CD4-positive, alpha-beta T cell treated with Interleukin-15 for 1 hour (primary cell): ENCODE measurements around the gene CLEC2D.
"Not testable (repeated sequence)": the region's sequence is repeated elsewhere in the genome, so short reads cannot be mapped to it uniquely, and the experiment has no call there.

ENCODE experiments used
- DNase-seq: peaks from one replicate; pipeline ENCODE4 v3.0.0-alpha.2; 2020

The CLEC2D gene

GRCh38 chr12:9701380-9702154 is 32.1 kb downstream of the CLEC2D start:
- no peak for DNase-seq

GRCh38 chr12:9702255-9702654 is 32.7 kb downstream of the CLEC2D start:
- DNase-seq, result peak; percentile 52

DNA sequence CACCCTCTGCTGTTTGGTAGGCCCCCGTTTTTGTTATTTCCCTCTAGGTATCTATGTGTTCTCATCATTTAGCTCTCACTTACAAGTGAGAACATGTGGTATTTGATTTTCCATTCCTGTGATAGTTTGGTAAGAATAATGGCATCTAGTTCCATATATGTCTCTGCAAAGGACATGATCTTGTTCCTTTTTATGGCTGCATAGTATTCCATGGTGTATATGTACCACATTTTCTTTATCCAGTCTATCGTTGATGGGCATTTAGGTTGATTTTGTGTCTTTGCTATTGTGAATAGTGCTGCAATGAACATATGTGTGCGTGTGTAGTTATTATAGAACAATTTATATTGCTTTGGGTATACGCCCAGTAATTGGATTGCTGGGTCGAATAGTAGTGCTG is 35.0 kb downstream of the CLEC2D start:
- not testable (repeated sequence) for DNase-seq

DNA sequence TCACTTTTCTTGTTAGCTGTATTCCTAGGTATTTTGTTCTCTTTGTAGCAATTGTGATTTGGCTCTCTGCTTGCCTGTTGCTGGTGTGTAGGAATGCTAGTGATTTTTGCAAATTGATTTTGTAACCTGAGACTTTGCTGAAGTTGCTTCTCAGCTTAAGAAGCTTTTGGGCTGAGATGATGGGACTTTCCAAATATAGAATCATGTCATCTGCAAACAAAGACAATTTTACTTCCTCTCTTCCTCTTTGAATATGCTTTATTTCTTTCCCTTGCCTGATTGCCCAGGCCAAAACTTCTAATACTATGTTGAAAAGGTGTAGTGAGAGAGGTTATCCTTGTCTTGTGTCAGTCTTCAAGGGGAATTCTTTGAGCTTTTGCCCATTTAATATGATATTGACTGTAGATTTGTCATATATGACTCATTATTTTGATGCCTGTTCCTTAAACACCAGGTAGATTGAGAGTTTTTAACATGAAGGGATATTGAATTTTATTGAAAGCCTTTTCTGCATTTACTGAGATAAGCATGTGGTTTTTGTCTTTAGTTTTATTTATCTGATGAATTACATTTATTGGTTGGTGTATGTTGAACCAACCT is 36.7 kb downstream of the CLEC2D start:
- no peak for DNase-seq

GRCh38 chr12:9707356-9707755 is 37.8 kb downstream of the CLEC2D start:
- DNase-seq, result no peak

DNA sequence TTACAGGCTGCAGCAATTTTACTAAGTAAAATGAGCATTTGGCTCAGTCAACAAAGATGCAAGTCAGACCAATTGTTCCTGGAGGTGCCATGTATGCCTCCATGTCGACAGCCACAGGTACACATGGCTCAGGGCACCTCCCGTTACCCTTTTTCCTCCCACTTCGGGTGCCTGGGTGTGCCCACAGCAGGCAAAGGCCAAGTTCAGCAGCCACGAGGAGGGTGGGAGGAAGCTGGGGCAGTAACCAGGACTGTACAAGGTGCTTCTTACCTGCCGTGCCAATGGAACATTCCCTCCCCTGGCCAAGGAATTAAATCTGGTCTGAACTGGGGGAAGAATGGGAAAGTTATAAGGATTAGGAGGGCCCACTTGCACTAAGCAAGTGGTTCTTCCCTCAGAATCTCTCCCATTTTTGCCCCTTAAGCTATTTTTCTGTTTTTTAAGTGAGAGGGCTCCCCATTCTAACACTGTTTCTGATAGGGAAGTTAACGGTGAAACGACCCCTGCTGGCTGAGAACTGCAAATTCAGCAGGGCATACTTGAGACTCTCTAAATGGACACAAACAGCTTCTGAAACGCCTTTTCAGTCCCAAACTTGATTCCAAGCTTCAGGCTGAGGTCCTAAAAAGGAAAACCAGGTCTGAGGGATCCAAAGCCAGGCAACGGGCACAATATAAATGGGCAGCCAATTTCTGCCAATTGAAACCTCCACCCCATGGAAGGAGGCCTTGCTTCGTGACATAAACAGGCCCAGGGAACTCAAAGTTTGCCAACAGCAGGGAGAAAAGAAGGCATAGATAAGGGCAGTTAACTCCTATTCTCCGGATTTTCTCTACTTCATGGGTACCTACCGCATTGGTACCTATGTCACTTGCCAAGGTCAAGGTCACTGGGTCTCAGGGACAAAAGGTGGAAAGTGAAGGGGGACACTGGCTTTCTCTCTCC is 38.6 kb downstream of the CLEC2D start:
- DNase-seq, result peak; percentile 76

DNA sequence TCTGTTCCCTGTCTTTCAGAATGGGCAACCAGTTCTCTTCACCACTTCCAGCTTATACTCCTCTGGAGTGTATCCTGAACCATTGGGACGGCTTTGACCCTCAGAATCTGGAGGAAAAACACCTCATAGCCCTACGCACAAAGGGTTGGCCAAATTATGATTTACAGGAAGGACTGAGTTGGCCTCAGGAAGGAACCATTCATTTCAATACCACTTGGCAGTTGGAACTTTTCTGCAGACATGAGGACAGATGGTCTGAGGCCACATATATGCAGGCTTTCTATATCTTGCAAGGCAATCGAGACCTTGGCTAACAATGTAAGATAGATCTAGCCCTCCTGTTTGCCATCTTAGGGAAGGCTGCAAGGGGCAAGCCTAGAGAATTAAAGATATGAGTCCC is 39.3 kb downstream of the CLEC2D start:
- DNase-seq, result no peak

- no peak for DNase-seq
Measured at GRCh38 chr12:9710584-9711375, 41.3 kb downstream of the CLEC2D start.

GRCh38 chr12:9711664-9712063 is 42.2 kb downstream of the CLEC2D start:
- DNase-seq, result no peak

GRCh38 chr12:9713032-9713558 is 43.6 kb downstream of the CLEC2D start:
- DNase-seq, result not testable (repeated sequence)

- DNase-seq, result no peak
Measured at GRCh38 chr12:9717070-9717925, 47.8 kb downstream of the CLEC2D start.

DNA sequence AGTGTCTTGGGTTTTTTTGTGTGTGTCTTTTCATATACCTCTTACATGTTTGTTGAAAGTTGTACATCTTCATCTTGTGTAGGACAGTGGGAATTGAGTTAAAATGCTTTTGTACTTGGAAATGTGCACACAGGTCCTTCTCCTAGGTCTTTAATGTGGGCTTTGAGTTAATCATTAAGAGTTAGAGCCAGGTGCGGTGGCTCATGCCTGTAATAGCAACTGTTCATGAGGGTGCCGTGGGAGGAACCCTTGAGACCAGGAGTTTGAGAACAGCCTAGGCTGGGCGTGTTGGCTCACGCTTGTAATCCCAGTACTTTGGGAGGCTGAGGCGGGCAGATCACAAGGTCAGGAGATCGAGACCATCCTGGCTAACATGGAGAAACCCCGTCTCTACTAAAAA is 49.5 kb downstream of the CLEC2D start:
- DNase-seq, result no peak

GRCh38 chr12:9719790-9720189 is 50.3 kb downstream of the CLEC2D start:
- DNase-seq, result no peak

GRCh38 chr12:9721394-9722092 is 52.0 kb downstream of the CLEC2D start:
- peak; percentile 36 for DNase-seq

DNA sequence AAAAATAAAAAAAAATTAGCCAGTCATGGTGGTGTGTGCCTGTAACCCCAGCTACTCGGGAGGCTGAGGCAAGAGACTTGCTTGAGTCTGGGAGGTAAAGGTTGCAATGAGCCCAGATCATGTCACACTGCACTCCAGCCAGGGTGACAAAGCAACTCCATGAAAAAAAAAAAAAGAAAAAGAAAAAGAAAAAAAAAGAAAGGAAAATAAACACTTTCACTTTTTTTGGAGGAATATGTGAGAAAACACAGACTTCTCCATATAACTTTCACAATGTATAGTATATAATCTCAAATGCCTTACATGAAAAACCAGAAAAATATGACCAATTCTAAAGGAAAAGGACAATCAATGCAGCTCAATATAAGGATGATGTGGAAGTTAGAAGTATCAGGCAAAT is 54.5 kb downstream of the CLEC2D start:
- DNase-seq, result no peak

- DNase-seq, result no peak
Measured at GRCh38 chr12:9725213-9725870, 55.8 kb downstream of the CLEC2D start.

- DNase-seq, result no peak
Measured at GRCh38 chr12:9727813-9728212, 58.3 kb downstream of the CLEC2D start.

GRCh38 chr12:9729082-9729481 is 59.6 kb downstream of the CLEC2D start:
- DNase-seq, result no peak

DNA sequence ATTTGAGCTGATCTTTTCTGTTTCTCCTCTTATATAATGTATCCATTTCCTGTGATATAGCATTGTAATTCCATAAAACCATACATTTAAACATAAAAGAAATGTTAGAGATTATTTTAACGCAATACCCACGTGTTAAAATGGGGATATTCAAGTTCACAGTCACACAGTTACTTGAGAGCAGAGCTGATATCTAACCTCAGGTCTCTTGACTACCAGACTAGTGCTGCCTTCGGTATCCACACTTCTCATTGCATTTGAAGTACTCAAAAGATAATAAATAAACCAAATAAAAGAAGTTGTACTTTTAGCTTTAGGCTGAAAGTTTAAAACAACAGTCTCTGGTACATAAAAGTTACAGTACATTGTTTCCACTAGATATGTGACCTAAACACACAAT is 60.5 kb downstream of the CLEC2D start:
- DNase-seq, result no peak

DNA sequence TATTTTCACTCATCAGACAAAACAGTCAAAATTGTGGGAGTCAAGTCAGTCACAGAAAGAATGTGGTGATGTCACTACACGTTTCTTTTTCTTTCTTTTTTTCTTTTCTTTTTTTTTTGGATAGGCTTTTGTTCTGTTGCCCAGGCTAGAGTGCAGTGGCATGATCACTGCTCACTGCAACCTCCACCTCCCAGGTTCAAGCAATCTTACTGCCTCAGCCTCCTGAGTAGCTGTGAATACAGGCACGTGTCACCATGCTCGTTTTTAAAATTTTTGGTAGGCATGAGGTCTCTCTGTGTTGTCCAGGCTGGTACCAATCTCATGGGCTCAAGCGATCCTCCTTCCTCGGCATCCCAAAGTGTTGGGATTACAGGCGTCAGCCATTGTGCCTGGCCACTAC is 61.1 kb downstream of the CLEC2D start:
- no peak for DNase-seq
